Testis (tissue), 3 donors: Measurements from ENCODE around the gene IGFBP7. TPM values are rescaled to one million over a fixed set of nuclear protein-coding genes. Genes with fewer than 3 reads are reported as not detected.

ENCODE experiments used
- DNase-seq: peaks from one replicate; pipeline ENCODE4 v3.0.0-alpha.2; 2019
- H3K27ac ChIP-seq, 2 donors: fragments of 200-600 bp; sonication (generic); one replicate each; pipeline ENCODE4 v1.5.1; 2019
- H3K27me3 ChIP-seq: fragments of 200-600 bp; sonication (generic); one replicate; pipeline ENCODE4 v1.5.1; 2019
- H3K36me3 ChIP-seq: fragments of 200-600 bp; sonication (generic); one replicate; pipeline ENCODE4 v1.5.1; 2017; ENCODE audit warnings: low read depth; ENCODE audit errors: missing control alignments
- H3K4me1 ChIP-seq: fragments of 200-600 bp; sonication (generic); one replicate; pipeline ENCODE4 v1.5.1; 2019
- H3K4me3 ChIP-seq, 2 donors: fragments of 200-600 bp; sonication (generic); one replicate each; pipeline ENCODE4 v1.5.1; 2017 to 2019
- H3K9me3 ChIP-seq: fragments of 200-600 bp; sonication (generic); one replicate; pipeline ENCODE4 v1.5.1; 2017
- POLR2A ChIP-seq: fragments of 450-650 bp; IDR thresholded peaks from one replicate; pipeline ENCODE4 v1.6.1; 2017; ENCODE audit warnings: antibody characterized with exemption, mild to moderate bottlenecking, moderate library complexity
- WGBS, 2 donors: methylation state at CpG; one replicate each; pipeline ENCODE4 v1.1.5; 2018; 5-methylcytosine and 5-hydroxymethylcytosine counted together
- intact Hi-C: fragments of 100-400 bp; cut with DNase I; formaldehyde crosslinking; loops from one replicate; pipeline ENCODE4 v1.15.1; 2023; ENCODE audit warnings: low total_unique reads
- polyA plus RNA-seq: library from polyadenylated mRNA; stranded (reverse); fragments of 350-450 nt; fragmentation: Illumina TruSeq; extraction: RNeasy Lipid Tissue Mini Kit (QIAGEN cat#74804); gene quantifications from one replicate; pipeline ENCODE4 v1.2.3, GENCODE V29; 2014; ENCODE audit warnings: low read depth, low replicate concordance; ENCODE audit not compliant: insufficient read depth
- total RNA-seq, 2 donors: library from RNA; depleted of rRNA; stranded (reverse); fragments of >200 nt; gene quantifications; one replicate each; pipeline ENCODE4 v1.2.3, GENCODE V29; 2016
- TF ChIP-seq, protein P1 (sequence below), 3 experiments: fragments of 450-650 bp in 2 of 3; fragments of 200-600 bp in 1 of 3; sonication (generic) in 1 of 3; IDR thresholded peaks; one replicate each; pipeline ENCODE4 v1.5.1; 2016 to 2019; ENCODE audit warnings: antibody characterized with exemption in 3 of 3, mild to moderate bottlenecking in 2 of 3, moderate library complexity in 1 of 3

IGFBP7 gene
- total and polyA plus RNA-seq, 3 donors from 2014 or later: 451 to 817 (median 531) TPM

DNA sequence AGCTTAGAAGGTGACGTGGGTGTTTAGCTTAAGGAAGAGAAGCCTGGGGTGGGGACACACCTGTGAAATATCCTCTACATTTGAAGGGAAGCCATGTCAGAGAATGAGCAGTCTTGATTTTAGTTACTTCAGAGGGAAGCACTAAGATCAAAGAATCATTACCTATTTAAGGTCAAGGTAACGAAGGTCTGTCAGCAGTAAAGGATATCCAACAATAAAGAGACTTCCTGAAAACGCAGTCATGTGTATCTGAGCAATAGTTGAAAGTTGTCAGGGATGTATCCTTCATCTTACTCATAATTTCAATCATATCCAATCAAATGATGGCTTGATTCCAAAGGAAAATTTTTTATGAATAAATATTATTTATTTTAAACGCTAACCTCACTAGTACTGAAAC is 33.5 kb downstream of the IGFBP7 start:
- no peak for DNase-seq
- intact Hi-C loops: no loop called here
- WGBS, 2 donors: 54 to 64% methylated on average over 4 of the region's 4 CpGs
- H3K27me3 ChIP-seq: no peaks in the 10 kb centered on the region
- H3K27ac ChIP-seq: peak overlapping the region in 1 of 2 donors; percentile 22
- H3K4me1 ChIP-seq: peaks cover 29% of the 10 kb centered on the region
- H3K9me3 ChIP-seq: no peaks in the 10 kb centered on the region
- no peaks in the 10 kb centered on the region for H3K36me3 ChIP-seq
- no peak for TF ChIP-seq POLR2A
- no peak overlapping the region for H3K4me3 ChIP-seq

DNA sequence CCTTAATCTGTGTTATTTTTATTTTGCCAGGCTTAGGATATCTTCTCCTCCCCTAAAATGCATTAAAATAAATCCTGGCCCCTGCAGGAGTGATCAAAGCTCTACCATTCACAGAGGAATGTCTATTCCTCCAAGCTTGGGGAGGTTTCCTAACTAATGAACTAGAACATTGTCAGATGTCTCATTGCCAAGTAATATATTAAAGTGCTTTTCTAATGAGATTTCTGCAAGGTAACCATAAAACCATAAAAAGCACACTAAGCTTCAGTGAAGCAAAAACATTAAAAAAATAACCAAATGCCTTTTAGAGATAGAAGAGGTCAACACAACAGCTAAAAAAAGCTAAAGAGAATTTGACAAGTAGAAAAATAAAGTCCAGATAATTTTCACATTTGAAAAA is 34.8 kb downstream of the IGFBP7 start:
- H3K9me3 ChIP-seq: no peaks in the 10 kb centered on the region
- H3K36me3 ChIP-seq: no peaks in the 10 kb centered on the region
- peak overlapping the region in 1 of 2 donors; percentile 22 for H3K27ac ChIP-seq
- H3K27me3 ChIP-seq: no peaks in the 10 kb centered on the region
- TF ChIP-seq POLR2A: no peak
- TF ChIP-seq, protein P1, sequence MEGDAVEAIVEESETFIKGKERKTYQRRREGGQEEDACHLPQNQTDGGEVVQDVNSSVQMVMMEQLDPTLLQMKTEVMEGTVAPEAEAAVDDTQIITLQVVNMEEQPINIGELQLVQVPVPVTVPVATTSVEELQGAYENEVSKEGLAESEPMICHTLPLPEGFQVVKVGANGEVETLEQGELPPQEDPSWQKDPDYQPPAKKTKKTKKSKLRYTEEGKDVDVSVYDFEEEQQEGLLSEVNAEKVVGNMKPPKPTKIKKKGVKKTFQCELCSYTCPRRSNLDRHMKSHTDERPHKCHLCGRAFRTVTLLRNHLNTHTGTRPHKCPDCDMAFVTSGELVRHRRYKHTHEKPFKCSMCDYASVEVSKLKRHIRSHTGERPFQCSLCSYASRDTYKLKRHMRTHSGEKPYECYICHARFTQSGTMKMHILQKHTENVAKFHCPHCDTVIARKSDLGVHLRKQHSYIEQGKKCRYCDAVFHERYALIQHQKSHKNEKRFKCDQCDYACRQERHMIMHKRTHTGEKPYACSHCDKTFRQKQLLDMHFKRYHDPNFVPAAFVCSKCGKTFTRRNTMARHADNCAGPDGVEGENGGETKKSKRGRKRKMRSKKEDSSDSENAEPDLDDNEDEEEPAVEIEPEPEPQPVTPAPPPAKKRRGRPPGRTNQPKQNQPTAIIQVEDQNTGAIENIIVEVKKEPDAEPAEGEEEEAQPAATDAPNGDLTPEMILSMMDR (IDR thresholded peaks at IDR 0.05): no peak
- DNase-seq: no peak
- H3K4me3 ChIP-seq: no peak overlapping the region
- peaks cover 26% of the 10 kb centered on the region for H3K4me1 ChIP-seq
- intact Hi-C loops: no loop called here

- Histone ChIP-seq H3K4me1 (peaks cover 21% of the 10 kb centered on the region), H3K27ac (peak overlapping the region; percentile 22 to 31), H3K4me3 (no peak overlapping the region), H3K27me3 (no peaks in the 10 kb centered on the region), H3K9me3 (no peaks in the 10 kb centered on the region), H3K36me3 (no peaks in the 10 kb centered on the region)
- WGBS, 2 donors: 18 to 26% methylated on average over 4 of the region's 4 CpGs
- no peak for DNase-seq
- TF ChIP-seq, protein P1 (IDR thresholded peaks at IDR 0.05): no peak
- no peak for TF ChIP-seq POLR2A
- intact Hi-C loops: no loop called here
Observed at GRCh38 chr4:57074744-57075143, 35.4 kb downstream of the IGFBP7 start.

DNA sequence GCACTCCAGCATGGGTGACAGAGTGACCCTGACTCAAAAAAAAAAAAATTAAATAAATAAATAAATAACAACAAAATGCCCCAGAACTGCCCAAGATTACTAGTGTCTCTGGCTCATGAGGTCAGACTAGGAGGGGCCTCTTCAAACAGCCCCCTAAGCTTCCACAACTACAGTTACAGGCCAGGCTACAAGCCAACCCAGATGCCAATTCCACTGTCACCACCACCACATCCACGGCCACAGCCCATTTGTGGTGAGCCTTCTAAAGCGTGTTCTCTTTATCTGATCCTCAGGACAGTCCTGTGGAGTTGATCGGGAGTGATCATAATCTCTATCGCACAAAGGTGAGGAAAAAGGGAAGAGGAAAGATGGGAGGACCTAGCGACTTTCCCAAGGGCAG is 36.6 kb downstream of the IGFBP7 start:
- Histone ChIP-seq H3K36me3 (no peaks in the 10 kb centered on the region), H3K9me3 (no peaks in the 10 kb centered on the region), H3K4me3 (no peak overlapping the region), H3K4me1 (peaks cover 15% of the 10 kb centered on the region), H3K27me3 (no peaks in the 10 kb centered on the region), H3K27ac (no peak overlapping the region)
- TF ChIP-seq, protein P1 (IDR thresholded peaks at IDR 0.05): no peak
- TF ChIP-seq POLR2A: no peak
- no peak for DNase-seq
- intact Hi-C loops: no loop called here
- 72 to 79% methylated on average over 5 of the region's 5 CpGs for WGBS, 2 donors

DNA sequence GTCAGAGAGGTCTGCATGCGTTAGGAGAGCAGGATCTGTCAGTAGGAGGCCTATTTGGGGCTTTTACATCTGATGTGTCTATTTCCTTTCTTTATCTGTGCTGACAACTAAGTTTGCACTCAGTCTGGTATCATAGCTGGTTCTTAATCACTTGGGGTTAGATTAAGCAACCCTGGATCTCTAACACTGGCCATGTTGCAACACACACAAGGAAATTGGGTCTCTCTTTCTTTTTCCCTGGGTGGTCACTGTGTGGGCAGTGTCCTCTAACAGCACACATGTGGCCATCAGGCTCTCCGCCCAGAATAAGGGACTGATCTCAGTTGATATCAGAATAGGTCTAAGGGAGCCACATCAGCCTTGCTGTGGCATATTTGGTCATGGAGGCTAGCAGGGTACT is 38.9 kb downstream of the IGFBP7 start:
- WGBS, 2 donors: 30% methylated on average over 2 of the region's 2 CpGs; no CpG with 5 or more reads in 1 of the 2 donors
- H3K9me3 ChIP-seq: no peaks in the 10 kb centered on the region
- no peak for DNase-seq
- intact Hi-C loops: no loop called here
- TF ChIP-seq POLR2A: no peak
- TF ChIP-seq, protein P1 (IDR thresholded peaks at IDR 0.05): no peak
- H3K4me3 ChIP-seq: no peak overlapping the region
- peak overlapping the region in 1 of 2 donors; percentile 38 for H3K27ac ChIP-seq
- no peaks in the 10 kb centered on the region for H3K27me3 ChIP-seq
- H3K4me1 ChIP-seq: peaks cover 18% of the 10 kb centered on the region
- no peaks in the 10 kb centered on the region for H3K36me3 ChIP-seq
